OCI-LY7 (cell line): ENCODE measurements around the gene PHACTR4.

Experiments
- EZH2phosphoT487 ChIP-seq: fragments of 200-600 bp; sonication (generic); IDR thresholded peaks from 2 replicates; pipeline ENCODE4 v1.6.1; 2018; ENCODE audit warnings: low read depth, borderline replicate concordance, mild to moderate bottlenecking, mixed run types, antibody characterized with exemption, low read length, moderate library complexity, mixed read lengths
- TF ChIP-seq, protein P1 (sequence below): fragments of 200-600 bp; sonication (generic); conservative IDR thresholded peaks from 2 replicates; pipeline ENCODE4 v1.5.1; 2014; ENCODE audit warnings: mild to moderate bottlenecking, antibody characterized with exemption, low read length, moderate library complexity, mixed read lengths

DNA sequence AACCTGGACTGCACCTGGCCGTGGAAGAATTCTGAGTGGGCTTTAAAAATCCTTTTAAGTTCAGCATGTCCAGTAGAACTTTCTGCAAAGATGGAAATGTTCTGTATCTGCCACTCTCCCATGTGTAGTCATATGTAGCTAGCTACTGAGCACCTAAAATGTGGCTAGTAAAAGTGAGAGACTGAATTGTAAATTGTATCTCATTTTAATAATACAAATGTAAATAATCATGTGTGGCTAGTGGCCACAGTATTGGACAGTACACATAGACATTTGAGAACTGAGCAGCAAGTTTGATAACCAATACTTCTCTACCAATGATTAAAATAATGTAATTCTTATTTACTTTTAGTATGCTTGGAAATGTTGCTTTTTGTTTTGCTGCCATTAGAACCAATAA is 57.3 kb downstream of the PHACTR4 start:
- TF ChIP-seq, protein P1, sequence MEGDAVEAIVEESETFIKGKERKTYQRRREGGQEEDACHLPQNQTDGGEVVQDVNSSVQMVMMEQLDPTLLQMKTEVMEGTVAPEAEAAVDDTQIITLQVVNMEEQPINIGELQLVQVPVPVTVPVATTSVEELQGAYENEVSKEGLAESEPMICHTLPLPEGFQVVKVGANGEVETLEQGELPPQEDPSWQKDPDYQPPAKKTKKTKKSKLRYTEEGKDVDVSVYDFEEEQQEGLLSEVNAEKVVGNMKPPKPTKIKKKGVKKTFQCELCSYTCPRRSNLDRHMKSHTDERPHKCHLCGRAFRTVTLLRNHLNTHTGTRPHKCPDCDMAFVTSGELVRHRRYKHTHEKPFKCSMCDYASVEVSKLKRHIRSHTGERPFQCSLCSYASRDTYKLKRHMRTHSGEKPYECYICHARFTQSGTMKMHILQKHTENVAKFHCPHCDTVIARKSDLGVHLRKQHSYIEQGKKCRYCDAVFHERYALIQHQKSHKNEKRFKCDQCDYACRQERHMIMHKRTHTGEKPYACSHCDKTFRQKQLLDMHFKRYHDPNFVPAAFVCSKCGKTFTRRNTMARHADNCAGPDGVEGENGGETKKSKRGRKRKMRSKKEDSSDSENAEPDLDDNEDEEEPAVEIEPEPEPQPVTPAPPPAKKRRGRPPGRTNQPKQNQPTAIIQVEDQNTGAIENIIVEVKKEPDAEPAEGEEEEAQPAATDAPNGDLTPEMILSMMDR, result no peak
- TF ChIP-seq EZH2phosphoT487, result no peak
